NB4 (cell line): ENCODE results near the gene LPP.

ENCODE experiments used
- TF ChIP-seq, protein P1 (sequence below): IDR thresholded peaks from one replicate; pipeline ENCODE4 v1.5.1; 2012; ENCODE audit warnings: low read depth, low read length
- TF ChIP-seq, protein P2 (sequence below): IDR thresholded peaks from 2 replicates; pipeline ENCODE4 v1.6.1; 2011; ENCODE audit warnings: low read depth, low read length

GRCh38 chr3:188380722-188381121 is 226.8 kb downstream of the LPP start:
- TF ChIP-seq, protein P1, sequence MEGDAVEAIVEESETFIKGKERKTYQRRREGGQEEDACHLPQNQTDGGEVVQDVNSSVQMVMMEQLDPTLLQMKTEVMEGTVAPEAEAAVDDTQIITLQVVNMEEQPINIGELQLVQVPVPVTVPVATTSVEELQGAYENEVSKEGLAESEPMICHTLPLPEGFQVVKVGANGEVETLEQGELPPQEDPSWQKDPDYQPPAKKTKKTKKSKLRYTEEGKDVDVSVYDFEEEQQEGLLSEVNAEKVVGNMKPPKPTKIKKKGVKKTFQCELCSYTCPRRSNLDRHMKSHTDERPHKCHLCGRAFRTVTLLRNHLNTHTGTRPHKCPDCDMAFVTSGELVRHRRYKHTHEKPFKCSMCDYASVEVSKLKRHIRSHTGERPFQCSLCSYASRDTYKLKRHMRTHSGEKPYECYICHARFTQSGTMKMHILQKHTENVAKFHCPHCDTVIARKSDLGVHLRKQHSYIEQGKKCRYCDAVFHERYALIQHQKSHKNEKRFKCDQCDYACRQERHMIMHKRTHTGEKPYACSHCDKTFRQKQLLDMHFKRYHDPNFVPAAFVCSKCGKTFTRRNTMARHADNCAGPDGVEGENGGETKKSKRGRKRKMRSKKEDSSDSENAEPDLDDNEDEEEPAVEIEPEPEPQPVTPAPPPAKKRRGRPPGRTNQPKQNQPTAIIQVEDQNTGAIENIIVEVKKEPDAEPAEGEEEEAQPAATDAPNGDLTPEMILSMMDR, result no peak
- TF ChIP-seq, protein P2, sequence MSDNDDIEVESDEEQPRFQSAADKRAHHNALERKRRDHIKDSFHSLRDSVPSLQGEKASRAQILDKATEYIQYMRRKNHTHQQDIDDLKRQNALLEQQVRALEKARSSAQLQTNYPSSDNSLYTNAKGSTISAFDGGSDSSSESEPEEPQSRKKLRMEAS, result no peak
